Uterus (tissue), 4 donors: ENCODE measurements around the gene KANSL1. TPM values are rescaled to one million over a fixed set of nuclear protein-coding genes. Genes with fewer than 3 reads are reported as not detected.

Source experiments
- DNase-seq, 2 donors: peaks; one replicate each; pipeline ENCODE4 v3.0.0-alpha.2; 2019 to 2020
- H3K27ac ChIP-seq, 2 donors: fragments of 200-600 bp; sonication (generic); 1 replicate in 1 of 2; 2 replicates in 1 of 2; pipeline ENCODE4 v1.5.1; 2016 to 2018
- H3K27me3 ChIP-seq, 2 donors: fragments of 200-600 bp; sonication (generic); one replicate each; pipeline ENCODE4 v1.5.1; 2018 to 2019; ENCODE audit warnings: control low read depth in 1 of 2
- H3K36me3 ChIP-seq, 2 donors: fragments of 200-600 bp; sonication (generic); one replicate each; pipeline ENCODE4 v1.5.1; 2019; ENCODE audit warnings: control low read depth in 1 of 2
- H3K4me1 ChIP-seq, 2 donors: fragments of 200-600 bp; sonication (generic); one replicate each; pipeline ENCODE4 v1.5.1; 2018 to 2019; ENCODE audit warnings: control low read depth in 1 of 2
- H3K4me3 ChIP-seq, 2 donors: fragments of 200-600 bp; sonication (generic); 1 replicate in 1 of 2; 2 replicates in 1 of 2; pipeline ENCODE4 v1.5.1; 2018 to 2019; ENCODE audit warnings: mild to moderate bottlenecking in 1 of 2
- H3K9me3 ChIP-seq, 2 donors: fragments of 200-600 bp; sonication (generic); one replicate each; pipeline ENCODE4 v1.5.1; 2019; ENCODE audit warnings: control low read depth in 1 of 2
- CTCF ChIP-seq, 4 experiments: fragments of 200-600 bp in 2 of 4; fragments of 450-650 bp in 2 of 4; sonication (generic) in 2 of 4; IDR thresholded peaks; one replicate each; pipeline ENCODE4 v1.5.1; 2016 to 2019; ENCODE audit warnings: antibody characterized with exemption in 4 of 4, mild to moderate bottlenecking in 2 of 4, moderate library complexity in 1 of 4
- POLR2A ChIP-seq, 2 donors: fragments of 450-650 bp; IDR thresholded peaks; one replicate each; pipeline ENCODE4 v1.6.1; 2016; ENCODE audit warnings: antibody characterized with exemption in 2 of 2, mild to moderate bottlenecking in 1 of 2, moderate library complexity in 1 of 2
- intact Hi-C: fragments of 100-400 bp; cut with DNase I; formaldehyde crosslinking; loops from one replicate; pipeline ENCODE4 v1.15.1; 2023; ENCODE audit warnings: low total_unique reads
- total RNA-seq, 4 donors: library from RNA; depleted of rRNA in 3 of 4; stranded (reverse); fragments of >200 nt in 3 of 4; gene quantifications; one replicate each; pipeline versions ENCODE4 v1.1.0 to v1.2.4, GENCODE V29; 2014 to 2023
- donor health status: DM: yes; HTN: yes; CAD: no.

Gene KANSL1
- total RNA-seq, 4 donors from 2014 or later = 55.8 to 192 (median 146) TPM

GRCh38 chr17:46212634-46213435 lies 19.6 kb upstream of the KANSL1 start:
- Histone ChIP-seq H3K27me3 (no peaks in the 10 kb centered on the region), H3K4me3 (no peak overlapping the region), H3K36me3 (no peaks in the 10 kb centered on the region), H3K9me3 (no peaks in the 10 kb centered on the region), H3K27ac (peak overlapping the region in 1 of 2 donors; percentile 57), H3K4me1 (no peaks in the 10 kb centered on the region)
- peak; percentile 62 to 79 for DNase-seq
- intact Hi-C loops = loop anchor here (5.0 kb wide), 1 partner anchor 211 kb away; no protein-coding TSS in a partner anchor
- TF ChIP-seq CTCF (IDR thresholded peaks at IDR 0.05) (peak; percentile 68 to 88 (median 77)), POLR2A (IDR thresholded peaks at IDR 0.05) (no peak)

GRCh38 chr17:46208997-46209396 lies 15.8 kb upstream of the KANSL1 start:
- Histone ChIP-seq H3K4me3 (no peak overlapping the region), H3K27ac (no peak overlapping the region), H3K4me1 (no peaks in the 10 kb centered on the region), H3K9me3 (no peaks in the 10 kb centered on the region), H3K27me3 (no peaks in the 10 kb centered on the region), H3K36me3 (no peaks in the 10 kb centered on the region)
- intact Hi-C loops = no loop called here
- no peak for DNase-seq
- TF ChIP-seq POLR2A (IDR thresholded peaks at IDR 0.05) (no peak), CTCF (IDR thresholded peaks at IDR 0.05) (no peak)

GRCh38 chr17:46205975-46206374 lies 12.7 kb upstream of the KANSL1 start:
- Histone ChIP-seq H3K4me1 (peaks cover 0 to 6% of the 10 kb centered on the region in 2 donors), H3K27ac (no peak overlapping the region), H3K9me3 (no peaks in the 10 kb centered on the region), H3K4me3 (no peak overlapping the region), H3K27me3 (no peaks in the 10 kb centered on the region), H3K36me3 (no peaks in the 10 kb centered on the region)
- no peak for DNase-seq
- no peak for TF ChIP-seq POLR2A (IDR thresholded peaks at IDR 0.05)
- no peak for TF ChIP-seq CTCF (IDR thresholded peaks at IDR 0.05)
- intact Hi-C loops = no loop called here

- Histone ChIP-seq H3K4me3 (no peak overlapping the region), H3K4me1 (peaks cover 0 to 6% of the 10 kb centered on the region in 2 donors), H3K27ac (no peak overlapping the region), H3K9me3 (no peaks in the 10 kb centered on the region), H3K27me3 (no peaks in the 10 kb centered on the region), H3K36me3 (no peaks in the 10 kb centered on the region)
- TF ChIP-seq CTCF (IDR thresholded peaks at IDR 0.05) = no peak
- intact Hi-C loops = no loop called here
- DNase-seq = no peak
These were observed 9.2 kb upstream of the KANSL1 start for GRCh38 chr17:46202424-46202823.

- peaks cover 0 to 6% of the 10 kb centered on the region in 2 donors for H3K4me1 ChIP-seq
- H3K27ac ChIP-seq = no peak overlapping the region
- no peaks in the 10 kb centered on the region for H3K27me3 ChIP-seq
- H3K4me3 ChIP-seq = no peak overlapping the region
- no peaks in the 10 kb centered on the region for H3K36me3 ChIP-seq
- TF ChIP-seq CTCF (IDR thresholded peaks at IDR 0.05) = no peak
- no peak for TF ChIP-seq POLR2A (IDR thresholded peaks at IDR 0.05)
- no peaks in the 10 kb centered on the region for H3K9me3 ChIP-seq
- intact Hi-C loops = no loop called here
- no peak for DNase-seq
These were observed 8.3 kb upstream of the KANSL1 start for GRCh38 chr17:46201491-46201890.
